ENCODE data around the gene ACTR10. TPM values are rescaled to one million over a fixed set of nuclear protein-coding genes. Genes with fewer than 3 reads are reported as not detected.

Gene ACTR10
- total RNA-seq, 2 experiments from 2014 or later, result 29.5 to 29.7 TPM

DNA sequence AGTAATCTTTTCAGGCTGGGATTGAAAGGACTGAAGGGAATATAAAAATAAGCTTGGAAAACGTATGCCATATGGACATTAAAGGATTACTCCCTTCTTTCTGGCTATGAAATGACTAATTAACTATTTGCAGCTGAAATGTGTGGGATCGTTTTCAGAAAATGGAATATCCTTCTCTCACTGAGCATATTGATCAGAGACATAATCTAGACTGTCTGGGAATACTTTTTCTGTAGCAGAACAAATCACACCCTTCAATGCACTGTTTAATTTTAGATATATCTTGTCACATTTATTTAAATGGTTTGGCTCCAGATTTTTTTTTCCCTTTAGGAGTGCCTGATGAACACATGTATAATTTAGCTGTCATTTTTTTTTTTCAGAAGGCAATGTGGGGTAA lies 10.8 kb upstream of the ACTR10 start:
- CTCF ChIA-PET, result no interaction called here
- no peaks in the 10 kb centered on the region for H3K9me3 Mint-ChIP-seq
- DNase-seq, result no peak
- no peaks in the 10 kb centered on the region for H3K4me1 Mint-ChIP-seq (ENCODE audit: low read depth)
- H3K27me3 Mint-ChIP-seq (ENCODE audit: low read depth), result no peaks in the 10 kb centered on the region
- intact Hi-C loops (cut with micrococcal nuclease), result no loop called here
- no peaks in the 10 kb centered on the region for H3K36me3 Mint-ChIP-seq (ENCODE audit: low read depth)
- no peak overlapping the region for H3K4me3 Mint-ChIP-seq
- H3K27ac Mint-ChIP-seq, result no peak overlapping the region

DNA sequence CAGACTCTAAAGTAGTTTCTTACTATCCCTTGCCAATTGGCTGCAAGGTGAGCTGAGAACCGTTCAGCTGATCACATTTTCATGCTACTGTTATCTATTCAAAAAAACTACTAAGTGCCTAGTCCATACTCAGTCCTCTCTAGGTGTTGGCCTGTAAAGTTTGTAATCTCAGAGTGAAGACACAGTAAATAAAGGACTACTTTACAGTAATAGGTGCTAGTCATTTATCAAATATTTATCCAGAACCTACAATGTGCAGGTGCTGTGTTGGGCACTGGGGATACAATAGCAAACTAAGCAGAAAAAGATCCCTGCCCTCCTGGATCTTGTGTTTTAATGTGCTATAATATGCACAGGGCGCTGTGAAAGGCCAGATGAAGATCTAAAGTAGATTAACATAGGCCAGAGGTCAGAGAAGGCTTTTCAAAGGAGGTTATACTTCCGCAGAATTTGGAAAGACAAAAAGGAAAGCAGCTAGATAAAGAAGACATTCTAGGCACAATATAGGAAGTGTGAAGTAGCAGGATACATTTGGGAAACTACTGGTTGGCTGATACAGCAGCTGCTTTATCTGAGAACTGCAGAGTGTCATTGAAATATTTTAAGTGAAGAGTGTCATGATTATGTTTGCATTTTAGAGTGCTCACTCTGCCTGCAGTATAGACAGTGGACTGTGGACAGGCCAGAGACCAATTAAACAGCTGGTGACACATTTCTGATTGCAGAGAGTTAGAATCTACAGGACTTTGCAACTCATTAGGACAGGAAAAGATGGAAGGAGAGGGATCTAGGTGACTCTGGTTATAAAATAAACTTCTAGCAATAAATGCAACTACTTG lies 8.0 kb upstream of the ACTR10 start:
- no peaks in the 10 kb centered on the region for H3K27me3 Mint-ChIP-seq (ENCODE audit: low read depth)
- no peaks in the 10 kb centered on the region for H3K9me3 Mint-ChIP-seq
- CTCF ChIA-PET, result interaction anchor here (0.6 kb wide), 2 partner anchors 14 to 40 kb away, joined by 3 read pairs; partner anchors contain the start of gene ARMH4
- H3K36me3 Mint-ChIP-seq (ENCODE audit: low read depth), result no peaks in the 10 kb centered on the region
- no peak for DNase-seq
- no peak overlapping the region for H3K4me3 Mint-ChIP-seq
- peaks cover 8% of the 10 kb centered on the region for H3K4me1 Mint-ChIP-seq (ENCODE audit: low read depth)
- no peak overlapping the region for H3K27ac Mint-ChIP-seq
- intact Hi-C loops (cut with micrococcal nuclease), result no loop called here

DNA sequence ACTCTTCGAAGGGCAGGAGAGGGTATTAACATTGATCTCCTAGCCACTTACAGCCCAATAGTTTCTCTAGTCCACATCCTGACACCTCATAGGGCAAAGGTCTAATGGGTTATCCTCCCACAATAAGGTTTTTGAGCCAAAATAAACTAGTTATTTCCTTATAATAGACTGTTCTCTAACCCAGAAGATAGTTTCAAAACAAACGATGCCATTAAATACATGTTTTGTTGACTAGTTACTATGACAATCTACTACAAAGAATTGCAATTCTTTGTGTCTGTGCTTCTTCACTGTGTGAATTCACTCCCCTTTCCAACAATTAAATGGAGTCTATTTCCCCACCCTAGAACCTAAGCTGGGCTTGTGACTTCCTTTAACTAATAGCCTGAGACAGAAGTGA lies 6.4 kb upstream of the ACTR10 start:
- no peaks in the 10 kb centered on the region for H3K9me3 Mint-ChIP-seq
- H3K4me1 Mint-ChIP-seq (ENCODE audit: low read depth), result peaks cover 17% of the 10 kb centered on the region
- CTCF ChIA-PET, result interaction anchor here (0.9 kb wide), 1 partner anchor 84 kb away, joined by 4 read pairs; no protein-coding TSS in a partner anchor
- H3K27me3 Mint-ChIP-seq (ENCODE audit: low read depth), result no peaks in the 10 kb centered on the region
- intact Hi-C loops (cut with micrococcal nuclease), result no loop called here
- DNase-seq, result no peak
- H3K4me3 Mint-ChIP-seq, result no peak overlapping the region
- no peaks in the 10 kb centered on the region for H3K36me3 Mint-ChIP-seq (ENCODE audit: low read depth)
- no peak overlapping the region for H3K27ac Mint-ChIP-seq

DNA sequence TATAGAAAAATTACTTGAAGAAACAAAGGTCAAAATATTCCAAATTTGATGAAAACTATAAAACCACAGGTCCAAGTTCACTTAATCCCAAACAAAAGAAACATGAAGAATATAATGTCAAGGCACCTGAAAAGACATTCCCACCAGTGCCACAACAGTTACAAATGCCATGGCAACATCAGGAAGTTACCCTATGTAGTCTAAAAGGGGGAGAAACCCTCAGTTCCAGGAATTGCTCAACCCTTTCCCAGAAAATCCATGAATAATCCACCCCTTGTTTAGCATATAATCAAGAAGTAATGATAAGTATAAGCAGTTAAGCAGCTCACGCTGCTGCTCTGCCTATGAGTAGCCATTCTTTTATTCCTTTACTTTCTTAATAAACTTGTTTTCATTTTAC lies 3.8 kb upstream of the ACTR10 start:
- Mint-ChIP-seq H3K9me3 (no peaks in the 10 kb centered on the region), H3K27me3 (ENCODE audit: low read depth) (no peaks in the 10 kb centered on the region), H3K36me3 (ENCODE audit: low read depth) (no peaks in the 10 kb centered on the region), H3K27ac (no peak overlapping the region), H3K4me3 (no peak overlapping the region), H3K4me1 (ENCODE audit: low read depth) (peaks cover 29% of the 10 kb centered on the region)
- intact Hi-C loops (cut with micrococcal nuclease), result loop anchor here (5.0 kb wide), 1 partner anchor 376 kb away; no protein-coding TSS in a partner anchor
- CTCF ChIA-PET, result no interaction called here
- DNase-seq, result no peak

DNA sequence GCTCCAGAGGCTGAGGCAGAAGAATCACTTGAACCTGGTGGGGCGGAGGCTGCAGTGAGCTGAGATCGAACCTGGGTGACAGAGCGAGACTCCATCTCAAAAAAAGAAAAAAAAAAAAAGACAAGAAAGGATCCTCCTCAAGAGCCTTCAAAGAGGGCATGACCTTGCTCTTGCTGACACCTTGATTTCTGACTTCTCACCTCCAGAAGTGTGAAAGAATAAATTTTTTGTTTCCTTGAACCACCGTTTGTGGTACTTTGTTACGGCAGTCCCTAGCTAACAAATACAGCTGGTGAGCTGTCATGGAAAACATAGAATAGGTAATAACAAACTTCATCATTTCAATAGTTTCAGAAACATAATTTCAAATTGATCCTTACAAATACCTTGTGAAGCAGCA lies 1.9 kb upstream of the ACTR10 start:
- intact Hi-C loops (cut with micrococcal nuclease), result loop anchor here (5.0 kb wide), 1 partner anchor 374 kb away; no protein-coding TSS in a partner anchor
- peak overlapping the region; percentile 59 for H3K27ac Mint-ChIP-seq
- no peaks in the 10 kb centered on the region for H3K36me3 Mint-ChIP-seq (ENCODE audit: low read depth)
- no peak overlapping the region for H3K4me3 Mint-ChIP-seq
- H3K4me1 Mint-ChIP-seq (ENCODE audit: low read depth), result peaks cover 39% of the 10 kb centered on the region
- DNase-seq, result no peak
- CTCF ChIA-PET, result interaction anchor here (0.6 to 0.7 kb wide), 2 partner anchors 8 to 797 kb away, joined by 3 to 4 read pairs; no protein-coding TSS in a partner anchor
- no peaks in the 10 kb centered on the region for H3K9me3 Mint-ChIP-seq
- H3K27me3 Mint-ChIP-seq (ENCODE audit: low read depth), result no peaks in the 10 kb centered on the region

DNA sequence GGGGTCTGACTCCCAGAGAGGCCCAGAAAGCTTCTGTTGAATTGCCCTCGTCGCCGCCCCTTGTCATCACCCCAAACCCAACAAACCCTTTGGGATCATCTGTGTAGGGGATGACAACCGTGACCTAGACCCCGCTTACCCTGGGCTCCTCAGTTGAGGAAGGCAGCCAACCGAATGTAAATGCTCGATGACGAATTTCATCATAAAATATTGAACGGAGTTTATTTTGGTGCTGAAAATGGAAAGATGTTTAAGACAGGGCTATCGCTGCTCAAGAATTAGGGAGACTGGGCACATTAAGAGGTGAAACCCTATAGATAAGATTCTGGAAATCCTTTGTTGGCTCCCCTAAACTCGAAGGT lies 512 bp downstream of the ACTR10 start:
- CTCF ChIA-PET, result interaction anchor here (0.6 kb wide), 1 partner anchor 137 kb away, joined by 3 read pairs; no protein-coding TSS in a partner anchor
- Mint-ChIP-seq H3K36me3 (ENCODE audit: low read depth) (peaks cover 4% of the 10 kb centered on the region), H3K27ac (peak overlapping the region; percentile 87), H3K4me3 (peak overlapping the region; percentile 93), H3K4me1 (ENCODE audit: low read depth) (peaks cover 39% of the 10 kb centered on the region), H3K27me3 (ENCODE audit: low read depth) (no peaks in the 10 kb centered on the region), H3K9me3 (no peaks in the 10 kb centered on the region)
- DNase-seq, result no peak
- intact Hi-C loops (cut with micrococcal nuclease), result loop anchor here (2.0 kb wide), 2 partner anchors 48 to 162 kb away; partner anchors contain the start of gene ARMH4

DNA sequence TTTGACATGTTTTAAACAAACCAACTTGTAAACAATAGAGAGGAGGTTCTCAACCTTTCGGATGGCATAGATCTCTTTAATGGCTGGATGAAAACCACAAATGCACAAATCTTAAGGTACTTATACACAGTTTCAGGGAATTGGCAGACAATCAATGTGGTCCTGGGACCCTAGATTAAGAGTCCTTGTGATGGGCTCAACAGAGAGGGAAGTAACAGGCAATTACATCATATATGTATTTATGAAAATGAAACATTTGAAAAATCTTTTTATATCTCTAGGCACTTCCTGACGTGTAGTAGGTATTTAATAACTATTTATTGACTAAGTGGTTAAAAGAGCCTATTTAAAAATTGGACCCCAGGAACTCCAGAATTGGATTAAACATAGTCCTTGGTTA lies 897 bp downstream of the ACTR10 start:
- Mint-ChIP-seq H3K4me3 (peak overlapping the region; percentile 93), H3K27ac (peak overlapping the region; percentile 87), H3K27me3 (ENCODE audit: low read depth) (no peaks in the 10 kb centered on the region), H3K9me3 (no peaks in the 10 kb centered on the region), H3K4me1 (ENCODE audit: low read depth) (peaks cover 37% of the 10 kb centered on the region), H3K36me3 (ENCODE audit: low read depth) (peaks cover 5% of the 10 kb centered on the region)
- intact Hi-C loops (cut with micrococcal nuclease), result loop anchor here (2.0 kb wide), 2 partner anchors 48 to 162 kb away; partner anchors contain the start of gene ARMH4
- no peak for DNase-seq
- CTCF ChIA-PET, result interaction anchor here (0.6 to 1.2 kb wide), 3 partner anchors 137 to 536 kb away, joined by 3 to 4 read pairs (median 3); no protein-coding TSS in a partner anchor

DNA sequence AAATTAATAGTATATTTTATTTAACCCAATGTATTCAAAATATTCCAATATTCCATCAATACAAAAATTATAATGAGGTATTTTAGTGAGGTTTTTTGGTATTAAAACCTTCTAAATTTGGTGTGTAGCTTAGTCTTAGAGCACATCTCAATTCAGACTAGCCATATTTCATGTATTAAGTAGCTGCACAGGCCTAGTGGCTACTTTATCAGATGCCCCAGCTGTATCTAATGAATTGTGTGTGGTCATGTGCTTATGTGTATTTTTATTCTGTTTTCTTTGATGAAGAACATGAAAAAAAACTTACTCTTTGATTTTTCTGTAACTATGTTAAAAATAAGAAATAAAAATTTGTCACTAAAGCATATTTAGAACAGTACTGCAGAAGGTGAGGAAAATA lies 13.2 kb downstream of the ACTR10 start:
- Mint-ChIP-seq H3K27me3 (ENCODE audit: low read depth) (no peaks in the 10 kb centered on the region), H3K9me3 (no peaks in the 10 kb centered on the region), H3K36me3 (ENCODE audit: low read depth) (peaks cover 22% of the 10 kb centered on the region), H3K4me3 (no peak overlapping the region), H3K4me1 (ENCODE audit: low read depth) (peaks cover 6% of the 10 kb centered on the region), H3K27ac (no peak overlapping the region)
- CTCF ChIA-PET, result no interaction called here
- DNase-seq, result no peak
- intact Hi-C loops (cut with micrococcal nuclease), result no loop called here

DNA sequence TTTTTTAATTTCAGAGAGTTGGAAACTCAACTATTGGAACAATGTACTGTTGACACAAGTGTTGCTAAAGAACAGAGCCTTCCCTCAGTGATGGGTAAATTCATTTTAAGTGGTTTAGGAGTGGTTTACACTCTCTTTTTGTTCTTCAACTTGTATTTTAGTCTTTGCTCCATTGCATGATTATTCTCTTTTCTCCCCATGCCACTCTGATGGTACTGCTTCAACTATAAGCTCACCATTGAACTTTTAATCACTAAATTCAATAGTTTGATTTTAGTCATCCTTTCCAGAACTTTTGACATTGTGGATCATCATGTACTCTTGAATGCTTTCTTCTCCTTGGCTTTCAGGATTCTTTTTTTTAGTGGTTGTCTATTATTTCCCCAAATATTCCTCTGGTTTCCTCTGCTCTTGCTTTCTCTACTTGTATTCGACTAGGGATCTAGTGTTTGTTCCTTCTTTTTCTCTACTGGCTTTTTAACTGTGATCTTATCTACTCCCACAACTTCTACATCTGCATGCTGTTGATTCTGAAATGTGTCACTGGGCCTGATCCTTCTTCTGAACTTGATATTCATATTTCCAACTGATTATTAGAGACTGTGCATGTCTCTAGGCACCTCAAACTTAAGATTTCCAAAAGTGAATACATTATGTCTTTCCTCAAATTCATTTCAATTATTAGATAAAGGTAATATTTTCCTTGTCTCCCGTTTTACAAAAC lies 15.4 kb downstream of the ACTR10 start:
- Mint-ChIP-seq H3K27ac (peak overlapping the region; percentile 60), H3K36me3 (ENCODE audit: low read depth) (peaks cover 22% of the 10 kb centered on the region), H3K4me1 (ENCODE audit: low read depth) (peaks cover 6% of the 10 kb centered on the region), H3K4me3 (no peak overlapping the region), H3K9me3 (no peaks in the 10 kb centered on the region), H3K27me3 (ENCODE audit: low read depth) (no peaks in the 10 kb centered on the region)
- no peak for DNase-seq
- intact Hi-C loops (cut with micrococcal nuclease), result no loop called here
- CTCF ChIA-PET, result no interaction called here

DNA sequence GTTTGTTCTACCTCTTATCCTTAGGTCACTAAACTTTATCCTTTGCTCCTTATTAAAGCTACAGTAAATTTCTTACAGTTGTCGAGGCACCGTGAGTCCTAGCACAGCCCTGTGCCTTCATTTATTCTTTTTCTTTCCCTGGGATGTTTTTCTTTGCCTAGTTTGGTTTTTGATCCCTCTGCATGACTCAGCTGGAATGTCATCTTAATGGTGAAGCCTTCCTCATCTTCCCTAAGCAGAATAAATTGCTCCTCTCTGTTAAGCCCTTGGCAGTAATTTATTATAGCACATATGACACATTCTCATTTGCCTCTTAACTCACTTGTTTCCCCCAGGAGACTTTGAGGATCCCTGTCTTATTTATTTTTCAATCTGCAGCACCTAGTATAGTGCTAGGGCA lies 16.6 kb downstream of the ACTR10 start:
- peaks cover 26% of the 10 kb centered on the region for H3K36me3 Mint-ChIP-seq (ENCODE audit: low read depth)
- H3K9me3 Mint-ChIP-seq, result no peaks in the 10 kb centered on the region
- no peaks in the 10 kb centered on the region for H3K27me3 Mint-ChIP-seq (ENCODE audit: low read depth)
- peaks cover 6% of the 10 kb centered on the region for H3K4me1 Mint-ChIP-seq (ENCODE audit: low read depth)
- CTCF ChIA-PET, result no interaction called here
- intact Hi-C loops (cut with micrococcal nuclease), result no loop called here
- no peak overlapping the region for H3K4me3 Mint-ChIP-seq
- DNase-seq, result no peak
- no peak overlapping the region for H3K27ac Mint-ChIP-seq

DNA sequence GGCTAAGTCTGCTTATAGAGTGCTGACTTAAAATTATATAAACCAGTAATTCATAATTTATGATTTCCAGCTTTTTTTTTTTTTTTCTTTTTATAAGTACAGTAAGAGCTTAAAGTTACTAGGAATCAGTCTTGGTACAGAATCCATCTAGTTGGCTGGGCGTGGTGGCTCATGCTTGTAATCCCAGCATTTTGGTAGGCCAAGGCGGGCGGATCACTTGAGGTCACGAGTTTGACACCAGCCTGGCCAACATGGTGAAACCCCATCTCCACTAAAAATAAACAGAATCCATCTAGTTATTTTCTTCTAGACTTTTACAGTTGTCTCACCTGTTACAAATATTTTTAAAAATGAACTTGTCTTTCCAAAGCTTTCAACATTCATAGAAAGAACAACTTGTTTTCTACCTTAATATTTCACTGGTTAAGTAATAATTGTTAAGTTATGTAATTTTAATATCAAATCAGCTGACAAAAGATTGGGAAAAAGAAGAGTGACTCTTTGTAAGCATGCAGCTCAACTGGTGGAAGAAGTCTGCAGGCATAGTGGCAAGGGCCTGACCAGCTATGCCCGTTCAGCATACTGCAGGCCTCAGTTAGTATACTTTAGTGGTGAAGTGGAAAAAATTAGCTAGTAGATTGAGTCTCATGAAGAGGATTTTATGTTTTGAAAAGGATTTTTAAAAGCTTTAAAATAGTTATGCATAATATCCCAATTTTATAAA lies 27.3 kb downstream of the ACTR10 start:
- H3K27ac Mint-ChIP-seq, result no peak overlapping the region
- CTCF ChIA-PET, result interaction anchor here (0.6 to 0.9 kb wide), 3 partner anchors 10 to 168 kb away, joined by 3 to 7 read pairs (median 3); partner anchors contain the start of gene TOMM20L
- H3K4me3 Mint-ChIP-seq, result no peak overlapping the region
- DNase-seq, result no peak
- intact Hi-C loops (cut with micrococcal nuclease), result no loop called here
- peaks cover 5% of the 10 kb centered on the region for H3K36me3 Mint-ChIP-seq (ENCODE audit: low read depth)
- no peaks in the 10 kb centered on the region for H3K27me3 Mint-ChIP-seq (ENCODE audit: low read depth)
- H3K9me3 Mint-ChIP-seq, result no peaks in the 10 kb centered on the region
- no peaks in the 10 kb centered on the region for H3K4me1 Mint-ChIP-seq (ENCODE audit: low read depth)
